Measurements from ENCODE around the gene TEX2.
"Not testable (repeated sequence)": the region's sequence is repeated elsewhere in the genome, so short reads cannot be mapped to it uniquely, and the experiment has no call there.

TEX2 gene

GRCh38 chr17:64240261-64240740 lies 22.8 kb downstream of the TEX2 start:
- no peak for DNase-seq (ENCODE audit: low spot score)

- DNase-seq (ENCODE audit: low spot score) = not testable (repeated sequence)
Observed at GRCh38 chr17:64238449-64238848, 24.6 kb downstream of the TEX2 start.

GRCh38 chr17:64236827-64237403 lies 26.1 kb downstream of the TEX2 start:
- DNase-seq (ENCODE audit: low spot score) = no peak

GRCh38 chr17:64234961-64235360 lies 28.1 kb downstream of the TEX2 start:
- DNase-seq (ENCODE audit: low spot score) = no peak

- no peak for DNase-seq (ENCODE audit: low spot score)
Observed at GRCh38 chr17:64232466-64233262, 30.4 kb downstream of the TEX2 start.

- DNase-seq (ENCODE audit: low spot score) = no peak
Observed at GRCh38 chr17:64231567-64232141, 31.4 kb downstream of the TEX2 start.

- DNase-seq (ENCODE audit: low spot score) = no peak
Observed at GRCh38 chr17:64230791-64231408, 32.2 kb downstream of the TEX2 start.

GRCh38 chr17:64229815-64230728 lies 33.0 kb downstream of the TEX2 start:
- no peak for DNase-seq (ENCODE audit: low spot score)

- DNase-seq (ENCODE audit: low spot score) = no peak
Observed at GRCh38 chr17:64226132-64226531, 36.9 kb downstream of the TEX2 start.

GRCh38 chr17:64225410-64225809 lies 37.6 kb downstream of the TEX2 start:
- no peak for DNase-seq (ENCODE audit: low spot score)

GRCh38 chr17:64223931-64224629 lies 39.0 kb downstream of the TEX2 start:
- DNase-seq (ENCODE audit: low spot score) = peak; percentile 90

- DNase-seq (ENCODE audit: low spot score) = peak; percentile 74
Observed at GRCh38 chr17:64223283-64223682, 39.8 kb downstream of the TEX2 start.

- no peak for DNase-seq (ENCODE audit: low spot score)
Observed at GRCh38 chr17:64221679-64222078, 41.4 kb downstream of the TEX2 start.

GRCh38 chr17:64220604-64221003 lies 42.5 kb downstream of the TEX2 start:
- not testable (repeated sequence) for DNase-seq (ENCODE audit: low spot score)

- DNase-seq (ENCODE audit: low spot score) = no peak
Observed at GRCh38 chr17:64219571-64219970, 43.5 kb downstream of the TEX2 start.

GRCh38 chr17:64218066-64218465 lies 45.0 kb downstream of the TEX2 start:
- DNase-seq (ENCODE audit: low spot score) = no peak

- DNase-seq (ENCODE audit: low spot score) = no peak
Observed at GRCh38 chr17:64217249-64217691, 45.8 kb downstream of the TEX2 start.

GRCh38 chr17:64216338-64217248 lies 46.5 kb downstream of the TEX2 start:
- DNase-seq (ENCODE audit: low spot score) = peak; percentile 57

- DNase-seq (ENCODE audit: low spot score) = no peak
Observed at GRCh38 chr17:64216000-64216337, 47.1 kb downstream of the TEX2 start.

GRCh38 chr17:64214950-64215349 lies 48.1 kb downstream of the TEX2 start:
- no peak for DNase-seq (ENCODE audit: low spot score)
